ENCODE results near the gene VEGFD. TPM values are rescaled to one million over a fixed set of nuclear protein-coding genes. Genes with fewer than 3 reads are reported as not detected.

The VEGFD gene
- total and polyA plus RNA-seq, 5 donors from 2014 or later = not detected

DNA sequence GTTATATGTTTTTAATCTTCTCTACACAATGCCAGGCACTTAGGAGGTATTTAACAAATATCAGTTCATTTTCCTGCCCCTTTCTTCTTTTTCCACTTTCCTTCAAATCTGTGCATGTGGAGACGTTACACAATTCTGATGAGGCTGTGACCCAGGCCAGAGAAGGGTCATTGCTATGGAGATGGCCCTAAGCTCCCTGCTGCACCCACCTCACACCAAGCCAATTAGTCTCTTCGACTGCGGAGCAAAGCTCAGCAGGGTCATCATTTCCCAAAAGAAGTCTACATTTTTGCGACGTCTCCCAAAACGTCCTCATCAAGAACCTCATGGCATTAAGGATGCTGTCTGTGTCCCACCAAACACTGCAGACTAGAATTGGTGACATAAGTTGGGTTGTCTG is 28.9 kb upstream of the VEGFD start:
- Mint-ChIP-seq H3K9me3 (peaks cover 0 to 4% (median 1%) of the 10 kb centered on the region in 7 donors), H3K36me3 (no peaks in the 10 kb centered on the region), H3K27ac (no peak overlapping the region), H3K4me3 (no peak overlapping the region), H3K27me3 (no peaks in the 10 kb centered on the region), H3K4me1 (no peaks in the 10 kb centered on the region)
- H3K27me3 ChIP-seq (ENCODE audit: control insufficient read depth, insufficient read depth, low read length) = no peaks in the 10 kb centered on the region
- H3K36me3 ChIP-seq (ENCODE audit: control insufficient read depth, insufficient read depth, low read length) = no peaks in the 10 kb centered on the region
- H3K4me3 ChIP-seq (ENCODE audit: low read depth, low read length) = no peak overlapping the region
- ATAC-seq (ENCODE audit: low read depth in 2 of 2) (no peak), DNase-seq (no peak)
- no peaks in the 10 kb centered on the region for H3K4me1 ChIP-seq (ENCODE audit: control insufficient read depth, insufficient read depth, low read length, poor library complexity, severe bottlenecking)
- H3K27ac ChIP-seq (ENCODE audit: insufficient read depth, low read length, poor library complexity, severe bottlenecking) = no peak overlapping the region
- H3K9me3 ChIP-seq (ENCODE audit: control insufficient read depth in 2 of 2, low read length in 2 of 2) = no peaks in the 10 kb centered on the region

DNA sequence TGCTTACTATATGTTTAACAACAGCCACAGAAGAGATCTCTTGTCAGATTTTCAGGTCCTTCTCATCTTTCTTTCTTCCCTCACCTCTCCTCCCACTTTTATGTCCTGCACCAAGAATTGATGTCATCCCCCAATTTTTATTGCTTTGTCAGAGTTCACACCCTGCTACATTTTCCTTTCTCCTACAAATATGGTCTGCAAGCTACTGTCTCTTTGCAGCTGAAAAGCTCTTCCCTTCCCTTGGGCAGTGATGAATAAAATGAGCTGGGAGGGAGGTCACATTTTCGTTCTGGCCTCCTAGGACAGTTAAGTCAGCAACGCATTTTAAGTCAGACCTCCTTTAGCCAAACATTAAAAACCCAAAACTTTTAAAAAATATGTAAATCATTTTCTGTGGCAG is 26.7 kb upstream of the VEGFD start:
- Histone ChIP-seq H3K9me3 (ENCODE audit: control insufficient read depth in 2 of 2, low read length in 2 of 2) (no peaks in the 10 kb centered on the region), H3K4me1 (ENCODE audit: control insufficient read depth, insufficient read depth, low read length, poor library complexity, severe bottlenecking) (no peaks in the 10 kb centered on the region), H3K27me3 (ENCODE audit: control insufficient read depth, insufficient read depth, low read length) (no peaks in the 10 kb centered on the region), H3K27ac (ENCODE audit: insufficient read depth, low read length, poor library complexity, severe bottlenecking) (no peak overlapping the region), H3K36me3 (ENCODE audit: control insufficient read depth, insufficient read depth, low read length) (no peaks in the 10 kb centered on the region), H3K4me3 (ENCODE audit: low read depth, low read length) (no peak overlapping the region)
- ATAC-seq (ENCODE audit: low read depth in 2 of 2) = no peak
- H3K4me3 Mint-ChIP-seq = no peak overlapping the region
- no peaks in the 10 kb centered on the region for H3K27me3 Mint-ChIP-seq
- H3K27ac Mint-ChIP-seq = no peak overlapping the region
- no peaks in the 10 kb centered on the region for H3K36me3 Mint-ChIP-seq
- H3K4me1 Mint-ChIP-seq = no peaks in the 10 kb centered on the region
- H3K9me3 Mint-ChIP-seq = no peaks in the 10 kb centered on the region
- no peak for DNase-seq

DNA sequence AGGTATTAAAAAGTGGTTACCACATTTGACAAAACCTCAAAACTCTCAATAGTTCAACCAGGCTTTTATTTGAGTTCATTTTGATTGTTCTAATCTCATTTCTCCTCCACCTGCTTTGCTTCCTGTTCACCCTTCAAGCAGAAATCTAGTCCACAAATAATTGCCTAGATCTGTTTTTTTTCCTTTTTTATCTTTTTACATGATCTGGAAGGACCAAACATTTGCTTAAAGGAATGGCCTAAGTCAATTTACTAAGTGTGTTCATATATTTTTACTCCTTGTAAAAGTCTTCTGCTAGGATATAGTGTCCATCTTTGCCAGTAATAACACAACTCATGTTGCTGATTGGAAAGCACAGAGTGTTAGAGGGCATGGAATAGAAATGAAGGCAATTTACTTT is 26.2 kb upstream of the VEGFD start:
- no peaks in the 10 kb centered on the region for H3K9me3 Mint-ChIP-seq
- ATAC-seq (ENCODE audit: low read depth in 2 of 2) = no peak
- Histone ChIP-seq H3K4me1 (ENCODE audit: control insufficient read depth, insufficient read depth, low read length, poor library complexity, severe bottlenecking) (no peaks in the 10 kb centered on the region), H3K36me3 (ENCODE audit: control insufficient read depth, insufficient read depth, low read length) (no peaks in the 10 kb centered on the region), H3K4me3 (ENCODE audit: low read depth, low read length) (no peak overlapping the region), H3K9me3 (ENCODE audit: control insufficient read depth in 2 of 2, low read length in 2 of 2) (no peaks in the 10 kb centered on the region), H3K27ac (ENCODE audit: insufficient read depth, low read length, poor library complexity, severe bottlenecking) (no peak overlapping the region), H3K27me3 (ENCODE audit: control insufficient read depth, insufficient read depth, low read length) (no peaks in the 10 kb centered on the region)
- no peaks in the 10 kb centered on the region for H3K27me3 Mint-ChIP-seq
- DNase-seq = no peak
- H3K4me1 Mint-ChIP-seq = no peaks in the 10 kb centered on the region
- no peaks in the 10 kb centered on the region for H3K36me3 Mint-ChIP-seq
- H3K27ac Mint-ChIP-seq = no peak overlapping the region
- no peak overlapping the region for H3K4me3 Mint-ChIP-seq

DNA sequence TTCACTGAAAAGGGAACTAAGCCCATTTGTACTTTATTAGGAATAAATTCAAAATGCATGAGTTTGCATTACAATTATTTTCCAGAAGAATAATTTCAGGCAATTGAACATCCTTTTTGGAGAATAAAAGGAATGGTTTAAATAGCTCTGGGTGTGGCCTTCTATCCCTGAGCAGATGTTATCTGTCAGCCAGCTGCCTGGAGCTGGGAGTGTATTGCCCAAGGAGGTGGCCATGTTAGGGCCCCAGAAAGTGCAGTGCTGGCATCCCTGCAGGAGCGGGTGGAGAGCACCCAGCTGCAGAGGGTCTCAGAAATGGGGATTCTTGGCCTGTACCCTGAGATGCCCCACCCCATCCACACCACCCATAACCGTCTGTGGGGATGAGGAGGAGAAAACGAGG is 21.6 kb upstream of the VEGFD start:
- H3K4me1 ChIP-seq (ENCODE audit: control insufficient read depth, insufficient read depth, low read length, poor library complexity, severe bottlenecking) = no peaks in the 10 kb centered on the region
- no peaks in the 10 kb centered on the region for H3K27me3 ChIP-seq (ENCODE audit: control insufficient read depth, insufficient read depth, low read length)
- no peak overlapping the region for H3K27ac ChIP-seq (ENCODE audit: insufficient read depth, low read length, poor library complexity, severe bottlenecking)
- no peaks in the 10 kb centered on the region for H3K36me3 ChIP-seq (ENCODE audit: control insufficient read depth, insufficient read depth, low read length)
- Mint-ChIP-seq H3K27ac (no peak overlapping the region), H3K4me1 (peaks cover 0 to 2% (median 0%) of the 10 kb centered on the region in 4 donors), H3K36me3 (no peaks in the 10 kb centered on the region), H3K27me3 (no peaks in the 10 kb centered on the region), H3K4me3 (no peak overlapping the region), H3K9me3 (no peaks in the 10 kb centered on the region)
- H3K4me3 ChIP-seq (ENCODE audit: low read depth, low read length) = no peak overlapping the region
- no peak for DNase-seq
- ATAC-seq (ENCODE audit: low read depth in 2 of 2) = no peak
- no peaks in the 10 kb centered on the region for H3K9me3 ChIP-seq (ENCODE audit: control insufficient read depth in 2 of 2, low read length in 2 of 2)

DNA sequence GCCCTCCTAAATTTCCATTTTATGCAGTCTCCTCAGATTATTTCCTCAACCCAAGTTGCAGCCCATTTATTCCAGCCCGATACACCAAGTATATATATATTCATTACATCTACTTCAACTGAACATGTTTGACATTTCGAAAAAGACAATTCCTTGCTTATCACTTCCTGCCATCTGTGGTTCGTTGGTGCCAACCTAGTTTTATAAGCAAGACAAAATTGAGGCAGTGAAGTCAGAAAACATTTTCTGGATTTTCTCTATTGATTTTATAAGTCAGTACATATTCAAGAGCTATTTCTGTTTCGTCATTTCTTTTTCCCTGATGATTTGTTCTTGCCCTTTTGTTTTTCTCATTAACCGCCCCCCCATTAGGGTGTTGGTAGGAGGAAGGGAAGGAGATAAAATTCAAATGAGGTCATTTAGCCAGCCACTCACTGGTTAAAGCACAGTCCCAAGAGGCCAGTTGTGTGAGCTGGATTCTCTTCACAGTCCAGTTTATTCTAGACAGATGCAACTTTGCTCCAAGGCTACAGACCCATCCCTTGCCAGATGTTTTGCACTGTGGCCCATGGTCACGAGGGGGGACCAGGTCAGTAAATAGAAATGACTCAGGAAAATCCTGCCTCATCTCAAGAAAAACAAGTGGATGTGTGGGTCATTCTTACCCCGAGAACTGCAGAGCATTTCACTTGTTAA is 20.3 kb upstream of the VEGFD start:
- Histone ChIP-seq H3K4me3 (ENCODE audit: low read depth, low read length) (no peak overlapping the region), H3K4me1 (ENCODE audit: control insufficient read depth, insufficient read depth, low read length, poor library complexity, severe bottlenecking) (no peaks in the 10 kb centered on the region), H3K27ac (ENCODE audit: insufficient read depth, low read length, poor library complexity, severe bottlenecking) (no peak overlapping the region), H3K27me3 (ENCODE audit: control insufficient read depth, insufficient read depth, low read length) (no peaks in the 10 kb centered on the region), H3K9me3 (ENCODE audit: control insufficient read depth in 2 of 2, low read length in 2 of 2) (no peaks in the 10 kb centered on the region), H3K36me3 (ENCODE audit: control insufficient read depth, insufficient read depth, low read length) (no peaks in the 10 kb centered on the region)
- Mint-ChIP-seq H3K27ac (no peak overlapping the region), H3K4me1 (peaks cover 0 to 2% (median 0%) of the 10 kb centered on the region in 4 donors), H3K4me3 (no peak overlapping the region), H3K27me3 (no peaks in the 10 kb centered on the region), H3K9me3 (no peaks in the 10 kb centered on the region), H3K36me3 (no peaks in the 10 kb centered on the region)
- ATAC-seq (ENCODE audit: low read depth in 2 of 2) (no peak), DNase-seq (no peak)

DNA sequence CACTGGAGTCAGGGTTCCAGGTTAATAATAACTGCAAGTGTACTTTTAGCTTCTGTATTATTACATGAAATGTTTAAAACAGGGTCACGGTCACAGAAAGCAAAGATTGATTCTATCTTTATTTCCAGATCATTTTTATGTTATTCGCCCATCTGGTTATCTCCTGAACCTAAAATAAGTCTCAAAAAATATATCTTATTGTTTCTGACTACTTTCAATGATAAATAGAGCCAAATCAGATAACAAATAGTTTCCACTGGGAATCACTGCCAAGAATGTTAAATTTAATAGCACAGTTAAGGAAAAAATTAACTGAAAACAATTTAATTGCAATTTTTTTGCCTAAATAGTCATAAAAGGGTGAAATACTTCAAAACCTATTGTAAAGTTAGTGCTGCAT is 17.2 kb upstream of the VEGFD start:
- H3K27me3 Mint-ChIP-seq = no peaks in the 10 kb centered on the region
- no peaks in the 10 kb centered on the region for H3K9me3 Mint-ChIP-seq
- no peak for ATAC-seq (ENCODE audit: low read depth in 2 of 2)
- Histone ChIP-seq H3K36me3 (ENCODE audit: control insufficient read depth, insufficient read depth, low read length) (no peaks in the 10 kb centered on the region), H3K4me1 (ENCODE audit: control insufficient read depth, insufficient read depth, low read length, poor library complexity, severe bottlenecking) (no peaks in the 10 kb centered on the region), H3K27ac (ENCODE audit: insufficient read depth, low read length, poor library complexity, severe bottlenecking) (no peak overlapping the region), H3K27me3 (ENCODE audit: control insufficient read depth, insufficient read depth, low read length) (no peaks in the 10 kb centered on the region), H3K4me3 (ENCODE audit: low read depth, low read length) (no peak overlapping the region), H3K9me3 (ENCODE audit: control insufficient read depth in 2 of 2, low read length in 2 of 2) (no peaks in the 10 kb centered on the region)
- H3K4me1 Mint-ChIP-seq = peaks cover 0 to 2% (median 0%) of the 10 kb centered on the region in 4 donors
- DNase-seq = no peak
- H3K27ac Mint-ChIP-seq = no peak overlapping the region
- H3K36me3 Mint-ChIP-seq = no peaks in the 10 kb centered on the region
- H3K4me3 Mint-ChIP-seq = no peak overlapping the region

DNA sequence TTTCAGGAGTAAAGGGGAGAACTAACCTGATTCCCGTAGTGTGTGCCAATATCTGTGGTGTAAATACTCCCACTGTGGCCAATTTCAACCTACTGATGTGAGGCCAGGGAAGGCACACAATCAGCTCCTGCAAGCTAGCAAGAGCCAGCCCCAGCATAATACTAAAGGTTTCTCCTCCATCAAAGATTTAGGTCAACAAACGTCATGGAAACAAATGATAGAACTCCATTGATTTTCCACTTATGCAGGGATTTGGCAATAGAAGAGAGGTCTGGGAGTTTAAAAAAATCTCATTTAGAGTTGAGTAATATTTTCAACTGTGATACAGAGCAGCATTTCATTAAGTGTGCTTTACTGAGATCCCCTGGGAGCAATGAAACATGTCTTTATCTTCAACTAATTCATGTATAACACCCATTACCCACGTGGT is 15.8 kb upstream of the VEGFD start:
- no peaks in the 10 kb centered on the region for H3K4me1 ChIP-seq (ENCODE audit: control insufficient read depth, insufficient read depth, low read length, poor library complexity, severe bottlenecking)
- no peaks in the 10 kb centered on the region for H3K9me3 Mint-ChIP-seq
- no peak overlapping the region for H3K27ac ChIP-seq (ENCODE audit: insufficient read depth, low read length, poor library complexity, severe bottlenecking)
- no peaks in the 10 kb centered on the region for H3K9me3 ChIP-seq (ENCODE audit: control insufficient read depth in 2 of 2, low read length in 2 of 2)
- H3K36me3 Mint-ChIP-seq = no peaks in the 10 kb centered on the region
- H3K4me1 Mint-ChIP-seq = peaks cover 0 to 2% (median 0%) of the 10 kb centered on the region in 4 donors
- no peaks in the 10 kb centered on the region for H3K36me3 ChIP-seq (ENCODE audit: control insufficient read depth, insufficient read depth, low read length)
- no peaks in the 10 kb centered on the region for H3K27me3 Mint-ChIP-seq
- no peak for ATAC-seq (ENCODE audit: low read depth in 2 of 2)
- H3K27me3 ChIP-seq (ENCODE audit: control insufficient read depth, insufficient read depth, low read length) = no peaks in the 10 kb centered on the region
- no peak overlapping the region for H3K4me3 Mint-ChIP-seq
- H3K27ac Mint-ChIP-seq = no peak overlapping the region
- DNase-seq = no peak
- no peak overlapping the region for H3K4me3 ChIP-seq (ENCODE audit: low read depth, low read length)

DNA sequence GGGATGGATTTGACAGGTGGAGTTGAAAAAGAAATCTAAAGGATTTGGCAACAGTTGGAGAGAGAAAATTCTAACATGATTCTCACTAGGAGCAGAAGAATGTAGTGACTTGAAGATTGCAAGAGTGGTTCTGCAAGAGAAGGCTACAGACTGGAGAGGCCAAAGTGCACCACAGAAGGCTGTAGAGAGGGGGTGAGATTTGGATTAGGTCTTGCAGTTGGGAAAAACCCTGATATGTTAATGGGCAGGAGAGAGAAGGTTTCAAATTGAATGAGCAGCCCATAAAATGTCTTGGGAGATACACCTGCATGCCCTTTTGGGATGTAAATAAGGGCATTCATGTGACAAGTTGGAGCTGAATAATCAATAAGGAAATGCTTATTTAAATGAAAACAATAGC is 14.7 kb upstream of the VEGFD start:
- Mint-ChIP-seq H3K27ac (no peak overlapping the region), H3K27me3 (no peaks in the 10 kb centered on the region), H3K4me1 (no peaks in the 10 kb centered on the region), H3K36me3 (no peaks in the 10 kb centered on the region), H3K4me3 (no peak overlapping the region), H3K9me3 (no peaks in the 10 kb centered on the region)
- Histone ChIP-seq H3K27ac (ENCODE audit: insufficient read depth, low read length, poor library complexity, severe bottlenecking) (no peak overlapping the region), H3K27me3 (ENCODE audit: control insufficient read depth, insufficient read depth, low read length) (peaks cover 3% of the 10 kb centered on the region), H3K4me1 (ENCODE audit: control insufficient read depth, insufficient read depth, low read length, poor library complexity, severe bottlenecking) (no peaks in the 10 kb centered on the region), H3K9me3 (ENCODE audit: control insufficient read depth in 2 of 2, low read length in 2 of 2) (no peaks in the 10 kb centered on the region), H3K4me3 (ENCODE audit: low read depth, low read length) (no peak overlapping the region), H3K36me3 (ENCODE audit: control insufficient read depth, insufficient read depth, low read length) (no peaks in the 10 kb centered on the region)
- ATAC-seq (ENCODE audit: low read depth in 2 of 2) (no peak), DNase-seq (no peak)

Data from CD4-positive, CD25-positive, alpha-beta regulatory T cell (primary cell).